Measurements from ENCODE around the gene CXCL5.

DNA sequence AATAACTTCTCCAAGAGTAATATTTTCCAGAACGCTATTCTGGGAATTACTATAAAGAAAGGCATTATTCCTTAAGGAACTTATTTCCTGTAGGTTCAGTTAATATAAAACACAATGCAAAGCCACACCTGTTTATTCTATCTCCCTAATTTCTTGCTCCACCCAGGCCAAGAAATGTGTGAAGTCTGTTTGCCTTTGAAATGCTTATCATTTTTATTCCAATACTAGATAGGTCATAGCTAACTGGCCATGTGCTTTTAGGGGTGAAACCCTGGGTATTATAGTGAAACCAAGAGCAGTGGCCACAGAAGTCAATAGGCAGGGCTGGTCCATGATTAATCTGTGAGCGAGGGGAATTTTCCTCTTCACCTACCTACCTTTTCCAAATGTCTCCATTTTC is 25.2 kb upstream of the CXCL5 start:
- TF ChIP-seq NFIB (CRISPR knock-in tag; IDR thresholded peaks at IDR 0.05; ENCODE audit: borderline replicate concordance): no peak
- no peak for TF ChIP-seq STAG1 (CRISPR knock-in tag; IDR thresholded peaks at IDR 0.05)
